Measurements from ENCODE around the gene SLCO2A1.

DNA sequence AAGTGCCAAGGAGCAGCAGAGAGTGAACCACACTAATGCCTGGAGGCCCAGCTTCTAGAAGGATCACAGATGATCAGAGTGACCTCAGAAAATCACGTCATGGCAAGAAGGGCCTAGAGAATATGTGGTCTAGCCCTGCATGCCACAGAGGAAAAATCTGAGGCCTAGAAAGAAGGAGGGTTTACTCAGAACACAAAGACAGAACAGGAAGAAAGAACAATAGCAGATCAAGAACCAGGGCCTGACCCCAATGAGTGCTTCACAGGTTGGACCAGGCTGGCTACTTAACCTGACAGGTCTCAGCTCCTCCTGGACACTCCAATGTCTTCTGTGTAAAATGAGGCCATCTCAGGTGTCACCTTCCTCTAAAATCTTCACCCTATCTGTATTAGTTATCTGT lies 148.2 kb downstream of the SLCO2A1 start:
- TF ChIP-seq CTCF (conservative IDR thresholded peaks at IDR 0.05; ENCODE audit: low read depth in 2 of 2) (no peak), EZH2 (IDR thresholded peaks at IDR 0.05; ENCODE audit: low read depth, unreplicated experiment) (no peak), CREB1 (CRISPR knock-in tag; IDR thresholded peaks at IDR 0.05; ENCODE audit: low read depth) (no peak), ETS1 (IDR thresholded peaks at IDR 0.05) (no peak)
- TF ChIP-seq, protein P1, sequence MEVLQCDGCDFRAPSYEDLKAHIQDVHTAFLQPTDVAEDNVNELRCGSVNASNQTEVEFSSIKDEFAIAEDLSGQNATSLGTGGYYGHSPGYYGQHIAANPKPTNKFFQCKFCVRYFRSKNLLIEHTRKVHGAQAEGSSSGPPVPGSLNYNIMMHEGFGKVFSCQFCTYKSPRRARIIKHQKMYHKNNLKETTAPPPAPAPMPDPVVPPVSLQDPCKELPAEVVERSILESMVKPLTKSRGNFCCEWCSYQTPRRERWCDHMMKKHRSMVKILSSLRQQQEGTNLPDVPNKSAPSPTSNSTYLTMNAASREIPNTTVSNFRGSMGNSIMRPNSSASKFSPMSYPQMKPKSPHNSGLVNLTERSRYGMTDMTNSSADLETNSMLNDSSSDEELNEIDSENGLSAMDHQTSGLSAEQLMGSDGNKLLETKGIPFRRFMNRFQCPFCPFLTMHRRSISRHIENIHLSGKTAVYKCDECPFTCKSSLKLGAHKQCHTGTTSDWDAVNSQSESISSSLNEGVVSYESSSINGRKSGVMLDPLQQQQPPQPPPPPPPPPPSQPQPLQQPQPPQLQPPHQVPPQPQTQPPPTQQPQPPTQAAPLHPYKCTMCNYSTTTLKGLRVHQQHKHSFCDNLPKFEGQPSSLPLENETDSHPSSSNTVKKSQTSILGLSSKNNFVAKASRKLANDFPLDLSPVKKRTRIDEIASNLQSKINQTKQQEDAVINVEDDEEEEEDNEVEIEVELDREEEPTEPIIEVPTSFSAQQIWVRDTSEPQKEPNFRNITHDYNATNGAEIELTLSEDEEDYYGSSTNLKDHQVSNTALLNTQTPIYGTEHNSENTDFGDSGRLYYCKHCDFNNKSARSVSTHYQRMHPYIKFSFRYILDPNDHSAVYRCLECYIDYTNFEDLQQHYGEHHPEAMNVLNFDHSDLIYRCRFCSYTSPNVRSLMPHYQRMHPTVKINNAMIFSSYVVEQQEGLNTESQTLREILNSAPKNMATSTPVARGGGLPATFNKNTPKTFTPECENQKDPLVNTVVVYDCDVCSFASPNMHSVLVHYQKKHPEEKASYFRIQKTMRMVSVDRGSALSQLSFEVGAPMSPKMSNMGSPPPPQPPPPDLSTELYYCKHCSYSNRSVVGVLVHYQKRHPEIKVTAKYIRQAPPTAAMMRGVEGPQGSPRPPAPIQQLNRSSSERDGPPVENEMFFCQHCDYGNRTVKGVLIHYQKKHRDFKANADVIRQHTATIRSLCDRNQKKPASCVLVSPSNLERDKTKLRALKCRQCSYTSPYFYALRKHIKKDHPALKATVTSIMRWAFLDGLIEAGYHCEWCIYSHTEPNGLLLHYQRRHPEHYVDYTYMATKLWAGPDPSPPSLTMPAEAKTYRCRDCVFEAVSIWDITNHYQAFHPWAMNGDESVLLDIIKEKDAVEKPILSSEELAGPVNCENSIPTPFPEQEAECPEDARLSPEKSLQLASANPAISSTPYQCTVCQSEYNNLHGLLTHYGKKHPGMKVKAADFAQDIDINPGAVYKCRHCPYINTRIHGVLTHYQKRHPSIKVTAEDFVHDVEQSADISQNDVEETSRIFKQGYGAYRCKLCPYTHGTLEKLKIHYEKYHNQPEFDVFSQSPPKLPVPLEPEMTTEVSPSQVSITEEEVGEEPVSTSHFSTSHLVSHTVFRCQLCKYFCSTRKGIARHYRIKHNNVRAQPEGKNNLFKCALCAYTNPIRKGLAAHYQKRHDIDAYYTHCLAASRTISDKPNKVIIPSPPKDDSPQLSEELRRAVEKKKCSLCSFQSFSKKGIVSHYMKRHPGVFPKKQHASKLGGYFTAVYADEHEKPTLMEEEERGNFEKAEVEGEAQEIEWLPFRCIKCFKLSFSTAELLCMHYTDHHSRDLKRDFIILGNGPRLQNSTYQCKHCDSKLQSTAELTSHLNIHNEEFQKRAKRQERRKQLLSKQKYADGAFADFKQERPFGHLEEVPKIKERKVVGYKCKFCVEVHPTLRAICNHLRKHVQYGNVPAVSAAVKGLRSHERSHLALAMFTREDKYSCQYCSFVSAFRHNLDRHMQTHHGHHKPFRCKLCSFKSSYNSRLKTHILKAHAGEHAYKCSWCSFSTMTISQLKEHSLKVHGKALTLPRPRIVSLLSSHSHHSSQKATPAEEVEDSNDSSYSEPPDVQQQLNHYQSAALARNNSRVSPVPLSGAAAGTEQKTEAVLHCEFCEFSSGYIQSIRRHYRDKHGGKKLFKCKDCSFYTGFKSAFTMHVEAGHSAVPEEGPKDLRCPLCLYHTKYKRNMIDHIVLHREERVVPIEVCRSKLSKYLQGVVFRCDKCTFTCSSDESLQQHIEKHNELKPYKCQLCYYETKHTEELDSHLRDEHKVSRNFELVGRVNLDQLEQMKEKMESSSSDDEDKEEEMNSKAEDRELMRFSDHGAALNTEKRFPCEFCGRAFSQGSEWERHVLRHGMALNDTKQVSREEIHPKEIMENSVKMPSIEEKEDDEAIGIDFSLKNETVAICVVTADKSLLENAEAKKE (CRISPR knock-in tag; IDR thresholded peaks at IDR 0.05): no peak

All from GM23338 (cell line).